CD4-positive, alpha-beta T cell treated with Interferon gamma for 1 hour (primary cell): ENCODE measurements around the gene TBCK.
"Not testable (repeated sequence)": the region's sequence is repeated elsewhere in the genome, so short reads cannot be mapped to it uniquely, and the experiment has no call there.

Experiments used
- DNase-seq: peaks from one replicate; pipeline ENCODE4 v3.0.0-alpha.2; 2020

The TBCK gene

DNA sequence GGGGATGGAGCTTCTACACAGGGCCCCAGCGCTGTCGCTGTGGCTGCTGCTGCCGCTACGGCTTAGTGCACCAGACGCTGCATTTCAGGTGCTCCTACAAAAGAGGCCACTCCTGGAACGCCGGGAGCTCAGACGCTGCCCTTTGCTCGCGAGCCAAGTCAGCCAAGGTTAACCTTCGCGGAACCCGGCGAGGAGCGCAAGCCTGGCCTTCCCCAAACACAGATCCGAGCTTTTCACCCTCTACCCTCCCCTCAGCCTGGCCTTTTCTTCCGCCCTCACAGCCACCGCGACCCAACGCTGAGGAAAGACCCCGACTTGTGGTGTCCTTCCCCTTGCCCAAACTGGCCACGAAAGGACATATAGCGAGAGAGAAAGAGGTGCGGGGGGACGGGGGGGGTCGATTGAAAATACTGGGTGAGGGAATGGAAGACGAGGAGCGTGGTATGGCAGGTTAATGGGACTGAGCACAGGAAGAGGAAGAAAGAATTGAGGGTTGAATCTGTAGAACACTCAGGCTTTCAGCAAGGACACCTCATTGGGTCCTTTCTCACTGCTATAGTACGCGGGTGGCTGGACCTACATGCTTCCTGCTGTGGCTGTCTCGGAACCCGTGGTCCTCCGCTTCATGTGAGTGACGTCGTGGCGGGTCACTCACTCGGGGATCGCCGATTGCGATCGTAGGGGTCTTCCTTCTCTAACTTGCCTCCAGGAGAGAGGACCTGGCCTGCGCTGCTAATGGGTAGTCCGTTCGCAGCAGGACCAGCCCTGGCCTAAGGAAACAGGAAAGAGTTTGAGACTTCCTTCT is at the start of gene TBCK, which contains the start of gene AIMP1:
Gene TBCK (minus strand): TSS at position 242 of the 805 bp plus-strand sequence. CDS start 7,249 bp downstream, outside the sequence.
Gene AIMP1 (plus strand): TSS at position 583 of the 805 bp plus-strand sequence. CDS start 8,460 bp downstream, outside the sequence.
- DNase-seq = peak; percentile 90

DNA sequence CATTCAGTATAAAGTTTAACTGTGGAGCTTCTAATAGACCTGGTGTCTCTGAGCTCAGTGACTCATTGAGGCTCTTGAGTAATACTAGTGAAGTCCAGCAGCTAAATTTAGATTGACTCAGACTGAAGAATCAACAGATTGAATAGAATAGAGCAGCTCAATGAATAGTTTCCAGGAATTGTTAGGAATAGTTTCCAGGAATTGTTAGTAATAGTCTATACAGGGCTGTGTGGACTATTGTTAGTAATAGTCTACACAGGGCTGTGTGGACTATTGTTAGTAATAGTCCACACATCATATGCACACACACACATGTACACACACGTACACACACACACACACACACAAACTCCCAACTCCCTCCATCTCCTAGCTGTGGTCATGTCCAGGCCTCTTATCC is 49.6 kb upstream of the TBCK start:
- no peak for DNase-seq

DNA sequence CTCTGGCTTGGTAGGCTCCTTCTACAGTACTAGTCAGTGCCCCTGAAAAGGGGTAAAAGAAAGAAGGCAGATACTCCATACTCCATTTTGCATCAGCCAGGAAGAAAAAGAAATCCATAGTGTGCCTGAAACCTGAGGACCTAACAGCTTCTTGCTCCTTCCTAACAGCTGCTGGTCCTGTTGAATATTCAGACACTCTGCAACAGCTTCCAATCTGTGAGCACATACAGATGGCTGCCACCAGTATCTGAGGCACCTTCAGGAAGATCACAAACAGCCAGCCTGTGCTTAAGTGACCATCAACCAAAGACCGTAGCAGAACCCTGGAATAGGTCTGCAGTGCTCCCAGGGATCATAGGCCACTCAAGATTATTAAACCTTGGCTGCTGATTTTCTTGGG is 48.3 kb upstream of the TBCK start:
- DNase-seq = no peak

DNA sequence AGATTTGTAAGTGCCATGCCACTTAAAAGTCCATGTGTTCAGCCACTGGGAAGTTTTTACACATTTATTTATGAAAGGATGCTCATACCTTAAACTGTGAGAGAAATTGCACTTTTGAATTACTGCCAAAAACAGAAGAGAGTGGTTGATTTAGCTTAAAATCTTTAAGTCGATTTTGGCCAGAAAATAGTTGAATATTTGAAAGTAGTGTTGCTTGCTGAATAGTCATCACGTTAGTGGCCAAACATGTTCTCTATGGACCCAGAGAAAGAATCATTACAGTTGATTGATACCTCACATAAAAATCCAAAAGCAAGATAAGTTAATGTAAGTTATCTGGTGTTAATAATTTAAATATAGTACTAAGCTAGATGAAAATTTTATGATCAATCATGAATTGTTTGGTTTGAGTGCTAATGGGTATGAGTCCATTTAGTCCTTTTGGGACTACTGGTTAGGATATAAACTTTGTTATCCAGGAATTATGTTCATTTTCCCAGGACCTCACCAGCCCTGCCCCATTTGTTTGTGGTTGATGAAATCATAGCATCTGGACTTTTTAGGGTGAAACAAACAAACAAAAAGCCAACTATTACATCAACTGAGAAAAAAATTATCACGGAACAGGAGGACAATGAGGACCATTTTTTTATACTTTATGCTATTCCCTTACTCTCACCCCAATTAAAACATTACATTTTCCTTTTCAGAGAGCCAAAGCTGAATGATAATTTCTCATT is 46.2 kb upstream of the TBCK start:
- no peak for DNase-seq

DNA sequence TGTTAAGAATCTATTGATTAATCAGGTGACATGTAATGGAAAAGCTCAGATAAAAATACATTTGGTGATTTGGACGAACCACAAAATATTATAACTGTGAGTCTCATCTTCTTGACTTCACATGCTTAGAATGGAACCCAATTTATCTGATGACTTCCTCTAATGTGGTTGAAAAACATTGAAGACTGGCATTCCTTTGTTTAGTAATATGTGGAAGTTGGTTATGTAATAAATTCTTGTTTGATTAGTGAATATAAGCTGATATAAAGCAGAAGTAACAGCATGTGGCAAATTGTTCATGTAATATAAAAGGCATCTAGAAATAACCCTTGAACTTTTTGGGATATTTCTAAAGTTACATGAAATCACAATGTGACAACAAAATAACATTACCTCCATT is 42.9 kb upstream of the TBCK start:
- no peak for DNase-seq

DNA sequence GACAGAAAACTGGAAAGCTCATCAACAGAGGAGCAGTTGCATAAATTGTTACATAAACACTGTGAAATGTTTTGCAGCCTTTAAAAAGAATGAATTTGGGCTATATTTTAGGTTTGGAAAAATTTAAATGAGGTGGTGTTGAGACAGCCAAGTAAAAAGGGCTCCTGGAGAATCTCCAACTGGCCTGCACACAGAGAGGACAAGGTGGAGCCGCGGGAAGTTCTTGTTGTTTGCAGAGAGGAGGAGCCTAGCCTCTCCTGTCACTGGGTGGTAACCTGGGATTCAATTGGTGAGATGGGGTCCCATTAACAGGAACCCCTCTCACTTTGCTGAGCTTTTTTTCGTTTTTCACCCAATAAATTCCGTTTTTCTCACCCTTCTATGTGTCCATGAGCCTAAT is 39.2 kb upstream of the TBCK start:
- DNase-seq = no peak

DNA sequence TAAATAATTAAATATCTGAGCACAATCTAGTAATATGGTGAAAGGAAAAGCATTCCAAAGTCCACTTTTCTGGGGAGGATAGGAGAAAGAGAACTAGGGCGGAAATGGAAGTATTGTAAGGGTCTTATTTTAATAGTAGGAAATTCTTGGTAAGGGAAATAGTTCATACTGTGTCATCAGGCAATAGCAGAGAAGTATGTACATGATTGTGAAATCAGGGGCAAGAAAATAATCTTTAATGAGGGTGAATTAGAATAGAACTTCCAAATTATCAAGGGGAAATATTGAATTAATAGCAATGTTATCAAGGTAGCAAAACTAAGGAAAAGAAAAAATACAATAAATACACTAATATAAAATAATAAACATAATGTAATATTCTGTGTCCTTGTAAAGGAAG is 37.8 kb upstream of the TBCK start:
- DNase-seq = no peak

DNA sequence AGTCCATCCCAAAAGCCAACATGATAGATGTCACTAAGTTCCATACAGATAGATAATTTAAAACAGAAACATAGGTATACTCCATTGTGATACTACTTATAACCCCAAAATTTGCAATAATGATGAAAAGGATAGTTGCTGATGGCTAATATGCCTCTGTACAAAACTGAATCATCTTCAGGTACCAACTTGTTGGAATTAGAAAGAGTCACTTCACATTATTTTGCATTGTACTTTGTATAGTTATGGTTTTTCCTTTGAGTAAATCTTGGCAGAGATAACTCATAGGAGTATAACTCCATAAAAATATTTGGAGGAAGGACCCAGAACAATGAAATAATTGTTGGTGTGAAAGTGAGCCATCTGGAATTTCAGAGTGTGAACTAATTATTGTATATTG is 35.0 kb upstream of the TBCK start:
- no peak for DNase-seq

DNA sequence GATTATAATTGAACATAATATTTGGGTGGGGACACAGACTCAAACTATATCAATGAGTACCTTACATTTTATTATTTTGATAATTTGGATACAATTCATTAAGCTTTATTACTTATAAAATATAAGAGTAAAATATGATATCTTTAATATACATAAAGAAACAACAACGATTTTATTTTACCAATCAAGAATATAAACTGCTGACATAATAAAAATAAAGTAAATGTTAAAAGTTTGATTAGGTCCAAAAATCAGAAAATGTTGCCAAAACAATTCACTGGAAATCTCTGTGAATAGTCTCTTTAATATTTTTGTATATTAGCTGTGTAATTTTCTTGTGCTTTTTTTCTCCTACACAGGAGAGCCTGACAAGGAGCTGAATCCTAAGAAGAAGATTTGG is 31.2 kb upstream of the TBCK start:
- no peak for DNase-seq

DNA sequence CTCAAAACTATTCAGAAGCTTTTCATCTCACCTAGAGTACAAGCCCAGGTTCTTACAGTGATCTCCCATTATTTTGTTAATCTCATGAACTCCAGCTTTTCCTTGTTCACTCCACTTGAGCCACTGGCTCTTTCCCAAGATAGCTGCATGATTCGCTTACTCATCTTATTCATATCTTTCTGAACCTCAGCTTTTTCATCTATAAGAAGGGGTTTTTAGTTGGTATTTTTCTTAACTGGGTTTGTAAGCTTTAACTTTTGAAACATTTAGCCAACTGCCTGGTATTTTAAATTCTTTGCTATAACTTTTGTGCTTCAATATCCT is 28.6 kb upstream of the TBCK start:
- no peak for DNase-seq

DNA sequence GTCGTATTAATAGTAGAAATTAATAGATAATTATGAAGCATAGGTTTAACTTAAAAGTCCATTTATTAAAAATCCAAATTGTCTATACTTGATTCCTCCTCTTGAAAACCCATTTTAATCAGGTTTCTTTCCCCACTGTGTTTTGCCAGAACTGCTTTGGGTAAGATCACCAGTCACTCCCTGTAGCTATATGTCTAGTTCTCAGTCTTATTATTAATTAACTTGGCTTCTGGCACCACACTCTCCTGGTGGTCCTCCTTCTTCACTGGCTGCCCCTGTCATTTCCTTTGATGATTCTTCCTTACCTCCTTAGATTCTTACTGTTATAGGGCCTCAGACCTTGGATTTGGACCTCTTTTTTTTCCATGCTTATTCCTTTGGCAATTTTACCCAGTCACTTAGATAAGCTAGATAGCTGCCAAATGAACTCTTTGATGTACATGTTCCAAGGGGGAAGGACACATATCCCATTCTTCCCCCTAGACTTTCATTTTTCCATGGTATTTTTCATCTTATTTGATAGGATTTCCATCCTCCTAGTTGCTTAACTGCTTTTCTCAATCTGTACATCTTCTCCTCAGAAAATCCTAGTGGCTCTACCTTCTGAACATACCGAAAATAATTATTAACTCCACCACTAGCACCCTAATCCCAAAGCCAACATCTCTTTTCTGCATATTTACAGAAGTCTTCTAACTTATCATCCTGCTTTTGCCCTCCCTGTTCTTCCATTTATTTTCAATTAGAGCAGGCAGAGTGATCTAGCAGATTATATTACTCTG is 28.0 kb upstream of the TBCK start:
- no peak for DNase-seq

DNA sequence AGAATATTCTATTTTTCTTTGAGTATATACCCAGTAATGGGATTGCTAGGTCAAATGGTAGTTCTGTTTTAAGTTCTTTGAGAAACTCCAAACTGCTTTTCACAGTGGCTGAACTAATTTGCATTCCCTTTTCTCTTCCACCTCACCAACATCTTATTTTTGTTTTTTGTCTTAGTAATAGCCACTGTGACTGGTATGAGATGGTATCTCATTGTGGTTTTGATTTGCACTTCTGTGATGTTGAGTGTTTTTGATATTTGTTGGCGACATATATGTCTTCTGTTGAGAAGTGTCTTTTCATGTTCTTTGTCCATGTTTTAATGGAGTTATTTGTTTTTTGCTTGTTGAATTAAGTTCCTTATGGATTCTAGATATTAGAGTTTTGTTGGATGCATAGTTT is 24.8 kb upstream of the TBCK start:
- no peak for DNase-seq

DNA sequence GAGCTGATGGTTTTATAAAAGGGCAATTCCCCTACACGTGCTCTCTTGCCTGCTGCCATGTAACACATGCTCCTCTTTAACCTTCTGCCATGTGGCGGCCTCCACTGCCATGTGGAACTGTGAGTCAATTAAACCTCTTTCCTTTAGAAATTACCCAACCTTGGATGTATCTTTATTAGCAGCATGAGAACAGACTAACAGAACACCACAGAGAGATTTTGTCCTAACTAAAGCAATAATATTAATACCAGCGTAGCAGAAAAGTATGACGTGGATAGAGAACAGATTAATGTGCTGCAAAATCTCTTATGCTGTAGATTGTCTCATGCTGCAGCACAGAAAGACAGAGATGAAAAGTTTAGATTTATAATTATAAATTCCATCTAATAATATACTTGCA is 23.4 kb upstream of the TBCK start:
- no peak for DNase-seq

DNA sequence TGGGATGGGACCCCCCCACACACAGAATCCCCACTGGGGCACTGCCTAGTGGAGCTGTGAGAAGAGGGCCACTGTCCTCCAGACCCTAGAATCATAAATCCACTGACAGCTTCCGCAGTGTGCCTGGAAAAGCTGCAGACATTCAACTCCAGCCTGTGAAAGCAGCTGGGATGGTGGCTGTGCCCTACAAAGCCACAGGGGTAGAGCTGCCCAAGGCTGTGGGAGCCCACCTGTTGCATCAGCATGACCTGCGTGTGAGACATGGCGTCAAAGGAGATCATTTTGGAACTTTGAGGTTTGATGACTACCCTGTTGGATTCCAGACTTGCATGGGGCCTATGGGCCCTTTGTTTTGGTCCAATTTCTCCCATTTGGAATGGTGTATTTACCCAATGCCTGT is 22.7 kb upstream of the TBCK start:
- no peak for DNase-seq

DNA sequence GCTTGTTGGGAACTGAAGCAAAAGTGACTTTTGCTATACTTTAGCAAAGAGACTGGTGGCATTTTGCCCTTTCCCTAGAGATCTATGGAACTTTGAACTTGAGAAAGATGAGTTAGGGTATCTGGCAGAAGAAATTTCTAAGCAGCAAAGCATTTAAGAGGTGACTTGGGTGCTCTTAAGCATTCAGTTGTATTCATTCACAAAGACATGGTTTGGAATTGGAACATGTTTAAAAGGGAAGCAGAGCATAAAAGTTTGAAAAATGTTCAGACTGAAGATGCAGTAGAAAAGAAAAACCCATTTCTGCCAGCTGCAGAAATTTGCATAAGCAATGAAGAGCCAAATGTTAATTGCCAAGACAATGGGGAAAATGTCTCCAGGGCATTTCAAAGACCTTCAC is 21.9 kb upstream of the TBCK start:
- DNase-seq = no peak

DNA sequence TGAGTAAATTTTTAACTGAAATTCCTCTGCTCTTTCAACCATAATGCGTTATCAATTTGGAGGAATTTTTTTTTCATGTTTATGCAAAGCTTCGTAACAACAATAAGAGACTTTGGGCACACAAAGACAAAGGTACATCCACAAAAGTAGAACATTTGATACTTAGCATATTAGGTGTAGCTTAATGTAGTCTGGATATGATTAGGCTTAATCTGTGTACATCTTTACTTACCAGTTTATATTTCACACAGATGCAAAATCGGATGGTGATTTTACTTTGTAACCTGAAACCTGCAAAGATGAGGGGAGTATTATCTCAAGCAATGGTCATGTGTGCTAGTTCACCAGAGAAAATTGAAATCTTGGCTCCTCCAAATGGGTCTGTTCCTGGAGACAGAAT is 20.6 kb upstream of the TBCK start:
- no peak for DNase-seq

DNA sequence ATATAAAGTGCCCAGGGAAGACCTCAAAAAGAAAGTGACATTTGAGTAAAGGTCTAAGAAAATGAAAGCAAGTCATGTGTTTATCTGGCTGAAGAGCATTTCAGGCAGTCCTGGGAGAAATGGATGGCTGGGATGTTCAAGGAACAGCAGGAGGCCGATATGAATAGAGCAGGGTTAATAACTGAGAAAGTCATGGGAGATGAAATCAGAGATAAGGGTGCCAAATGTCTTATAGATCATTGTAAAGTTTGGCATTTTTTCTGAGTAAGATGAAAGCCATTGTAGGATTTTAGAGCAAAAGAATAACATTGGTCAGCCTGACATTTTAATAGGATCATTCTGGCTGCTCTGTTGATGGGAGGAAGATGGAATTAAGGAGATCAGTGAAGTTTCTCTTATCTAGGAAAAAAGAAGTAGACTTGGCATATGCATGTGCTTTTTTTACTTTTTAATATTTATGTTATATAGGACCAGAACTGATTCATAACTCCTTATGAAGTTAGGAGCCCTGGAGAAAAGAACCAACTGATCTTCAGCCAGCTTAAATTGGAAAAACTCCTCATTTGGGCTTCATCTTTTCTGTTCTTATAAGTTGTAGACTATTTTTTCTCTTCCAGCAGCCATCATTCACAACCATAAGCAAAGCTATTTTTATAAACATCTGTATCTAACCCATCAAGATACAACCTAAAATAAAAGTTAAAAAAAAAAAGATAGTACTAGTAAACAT is 18.9 kb upstream of the TBCK start:
- DNase-seq = no peak

DNA sequence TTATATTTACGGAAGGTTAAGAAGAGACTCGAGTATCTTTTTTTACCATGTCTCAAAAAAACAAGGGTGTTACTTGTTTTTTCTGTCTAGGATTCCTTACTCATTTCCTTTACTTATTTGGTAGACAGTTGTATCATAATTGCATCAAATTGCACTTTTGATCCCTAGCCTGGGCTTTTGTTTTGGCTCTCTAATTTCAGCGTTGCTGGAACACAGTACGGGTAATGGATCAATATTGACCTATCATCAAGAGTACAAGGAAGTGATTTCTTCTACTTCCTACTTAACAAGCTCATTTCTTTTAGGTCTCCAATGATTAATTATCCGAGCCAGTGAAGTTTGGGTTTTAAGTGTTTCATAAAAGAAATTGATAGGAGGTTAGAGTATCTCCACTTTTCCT is 17.2 kb upstream of the TBCK start:
- DNase-seq = no peak

DNA sequence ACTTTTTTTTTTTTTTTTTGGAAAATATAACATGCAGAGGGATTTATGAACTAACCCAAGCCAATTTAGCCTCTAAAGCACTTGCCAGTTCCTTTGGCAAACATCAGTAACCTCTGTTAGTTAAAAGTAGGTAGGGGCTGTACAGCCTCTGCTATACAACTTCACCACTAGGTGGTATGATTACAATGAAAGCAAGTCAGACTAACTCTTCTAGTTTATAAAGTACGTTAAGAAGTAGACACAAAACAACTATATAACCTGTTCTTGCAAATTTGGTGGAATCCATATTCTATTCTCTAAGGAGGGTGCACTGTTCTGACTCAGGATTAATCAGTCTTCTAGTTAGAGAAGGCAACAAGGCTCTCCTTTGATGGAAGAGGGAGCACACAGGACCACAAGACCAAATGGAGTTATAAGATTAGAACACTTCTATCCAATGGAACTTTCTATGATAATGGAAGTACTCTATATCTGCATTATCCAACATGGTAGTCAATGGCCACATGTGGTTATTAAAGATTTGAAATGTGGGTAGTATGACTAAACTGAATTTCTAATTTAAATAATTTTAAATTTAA is 13.1 kb upstream of the TBCK start:
- no peak for DNase-seq

DNA sequence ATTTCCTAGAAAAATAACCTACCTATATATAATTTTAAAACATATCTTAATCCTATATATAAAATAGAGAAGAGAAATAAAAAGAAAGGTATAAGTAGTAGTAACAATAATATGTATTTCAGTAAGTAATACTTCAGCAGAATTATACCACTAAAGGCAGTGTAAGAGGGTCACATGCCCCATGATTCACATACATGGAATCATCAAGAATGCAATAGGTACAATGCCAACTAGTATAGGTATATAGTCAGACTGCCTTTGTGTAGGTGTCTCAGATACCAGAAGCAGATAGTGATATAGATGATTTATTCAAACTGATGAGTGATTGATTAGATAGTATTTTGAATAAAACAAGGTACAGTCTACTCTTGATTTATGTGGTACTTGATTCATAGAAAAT is 9.8 kb upstream of the TBCK start:
- DNase-seq = no peak

DNA sequence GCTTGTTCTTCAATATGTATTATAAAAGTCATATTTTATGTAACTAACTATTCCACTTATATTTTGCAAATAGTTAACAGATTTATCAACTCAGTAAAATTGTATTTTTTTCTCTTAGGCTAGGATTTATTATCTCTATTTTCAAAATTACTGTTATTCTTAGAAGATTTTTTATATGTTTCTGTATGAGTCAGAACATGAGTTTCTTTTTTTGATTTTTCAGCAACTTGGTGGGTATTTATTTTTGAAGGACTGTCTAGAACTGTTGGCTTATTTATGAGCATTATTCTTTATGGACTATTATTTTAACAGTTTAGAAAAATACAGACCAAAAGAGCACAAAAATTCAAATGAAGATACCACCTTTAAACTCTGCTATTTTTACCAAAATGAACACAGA is 7.1 kb upstream of the TBCK start:
- no peak for DNase-seq

DNA sequence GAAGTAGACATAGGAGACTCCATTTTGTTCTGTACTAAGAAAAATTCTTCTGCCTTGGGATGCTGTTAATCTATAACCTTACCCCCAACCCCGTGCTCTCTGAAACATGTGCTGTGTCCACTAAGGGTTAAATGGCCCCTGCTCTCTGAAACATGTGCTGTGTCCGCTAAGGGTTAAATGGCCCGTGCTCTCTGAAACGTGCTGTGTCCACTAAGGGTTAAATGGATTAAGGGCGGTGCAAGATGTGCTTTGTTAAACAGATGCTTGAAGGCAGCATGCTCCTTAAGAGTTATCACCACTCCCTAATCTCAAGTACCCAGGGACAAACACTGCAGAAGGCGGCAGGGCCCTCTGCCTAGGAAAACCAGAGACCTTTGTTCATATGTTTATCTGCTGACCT is 5.8 kb upstream of the TBCK start:
- DNase-seq = not testable (repeated sequence)

DNA sequence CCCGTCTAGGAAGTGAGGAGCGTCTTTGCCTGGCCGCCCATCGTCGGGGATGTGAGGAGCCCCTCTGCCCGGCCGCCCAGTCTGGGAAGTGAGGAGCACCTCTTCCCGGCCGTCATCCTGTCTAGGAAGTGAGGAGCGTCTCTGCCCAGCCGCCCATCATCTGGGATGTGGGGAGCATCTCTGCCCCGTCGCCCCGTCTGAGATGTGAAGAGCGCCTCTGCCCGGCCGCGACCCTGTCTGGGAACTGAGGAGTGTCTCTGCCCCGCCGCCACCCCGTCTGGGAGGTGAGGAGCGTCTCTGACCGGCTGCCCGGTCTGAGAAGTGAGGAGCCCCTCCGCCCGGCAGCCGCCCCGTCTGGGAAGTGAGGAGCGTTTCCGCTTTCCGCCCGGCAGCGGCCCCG is 5.2 kb upstream of the TBCK start:
- DNase-seq = not testable (repeated sequence)
